Heart left ventricle (tissue), 13 donors: ENCODE measurements around the gene MAML2.

ENCODE experiments used
- POLR2A ChIP-seq, 2 donors: fragments of 450-650 bp; IDR thresholded peaks; one replicate each; pipeline ENCODE4 v1.6.1; 2017; ENCODE audit warnings: antibody characterized with exemption in 2 of 2, mild to moderate bottlenecking in 2 of 2, moderate library complexity in 2 of 2
- TF ChIP-seq, protein P1 (sequence below), 12 donors: fragments of 200-600 bp; sonication (generic) in 4 of 12; IDR thresholded peaks; one replicate each; pipeline versions ENCODE4 v1.5.0 to v1.8.0; 2018 to 2022; ENCODE audit warnings: antibody characterized with exemption in 12 of 12, mild to moderate bottlenecking in 5 of 12
- donor health status: ischemic (EF 13 %, LVEDD 7.1; RV severe dilation, severe dysfunction).
- donor health status: DM: no; HTN: yes; CAD: no.
- donor health status: DM: no; HTN: no; CAD: no.
- donor health status: ischemic (EF 25% LVEDD 6.9; RV normal size, moderate dysfunction).
- donor health status: ischemic (EF 25% LVEDD 5.7; RV mildly dilated, moderate dysfunction).
- donor health status: ischemic (EF 35%, LVEDD 5.7; RV mildly dilated, moderate dysfunction).
- donor health status: nonischemic (EF 11% LVEDD 7.7; RV severe dilation, severe dysfunction).
- donor health status: DM: yes; HTN: yes; CAD: no.
- donor health status: PGD.
- donor health status: ischemic (EF 29% LVEDD 5.4; RV normal size, mild dysfunction).
- donor health status: nonischemic (EF 23%, LVEDD 6.1; RV moderate dilation, normal function).

DNA sequence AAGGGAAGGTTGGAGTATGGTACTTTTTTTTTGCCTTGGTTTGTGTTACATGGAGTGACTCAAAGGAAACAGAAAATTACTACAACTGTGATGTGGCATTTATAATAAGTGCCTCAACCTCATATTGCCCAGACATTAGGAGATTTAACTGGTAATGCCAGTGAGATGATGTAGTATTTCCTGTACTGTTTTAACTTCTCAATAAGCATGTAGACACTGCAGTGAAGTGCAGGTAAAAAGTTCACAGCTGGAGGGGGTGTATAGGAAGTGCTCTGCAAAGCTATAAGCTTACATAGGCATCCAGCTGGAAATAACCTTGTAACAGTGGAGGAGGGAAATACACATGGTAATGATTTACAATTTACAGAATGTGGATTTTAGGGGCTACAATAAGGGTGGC is 280.9 kb downstream of the MAML2 start:
- TF ChIP-seq, protein P1, sequence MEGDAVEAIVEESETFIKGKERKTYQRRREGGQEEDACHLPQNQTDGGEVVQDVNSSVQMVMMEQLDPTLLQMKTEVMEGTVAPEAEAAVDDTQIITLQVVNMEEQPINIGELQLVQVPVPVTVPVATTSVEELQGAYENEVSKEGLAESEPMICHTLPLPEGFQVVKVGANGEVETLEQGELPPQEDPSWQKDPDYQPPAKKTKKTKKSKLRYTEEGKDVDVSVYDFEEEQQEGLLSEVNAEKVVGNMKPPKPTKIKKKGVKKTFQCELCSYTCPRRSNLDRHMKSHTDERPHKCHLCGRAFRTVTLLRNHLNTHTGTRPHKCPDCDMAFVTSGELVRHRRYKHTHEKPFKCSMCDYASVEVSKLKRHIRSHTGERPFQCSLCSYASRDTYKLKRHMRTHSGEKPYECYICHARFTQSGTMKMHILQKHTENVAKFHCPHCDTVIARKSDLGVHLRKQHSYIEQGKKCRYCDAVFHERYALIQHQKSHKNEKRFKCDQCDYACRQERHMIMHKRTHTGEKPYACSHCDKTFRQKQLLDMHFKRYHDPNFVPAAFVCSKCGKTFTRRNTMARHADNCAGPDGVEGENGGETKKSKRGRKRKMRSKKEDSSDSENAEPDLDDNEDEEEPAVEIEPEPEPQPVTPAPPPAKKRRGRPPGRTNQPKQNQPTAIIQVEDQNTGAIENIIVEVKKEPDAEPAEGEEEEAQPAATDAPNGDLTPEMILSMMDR (IDR thresholded peaks at IDR 0.05) = no peak
- no peak for TF ChIP-seq POLR2A (IDR thresholded peaks at IDR 0.05)
